ENCODE measurements around the gene GBGT1. TPM values are rescaled to one million over a fixed set of nuclear protein-coding genes. Genes with fewer than 3 reads are reported as not detected.
A peak's percentile ranks its signal among the peaks of the same experiment; 100 is the strongest.

Gene GBGT1
- total RNA-seq, 3 donors from 2014 or later (not counting 1 experiment from before 2014, with no cell fraction given): 1.4 to 2.2 (median 1.7) TPM

DNA sequence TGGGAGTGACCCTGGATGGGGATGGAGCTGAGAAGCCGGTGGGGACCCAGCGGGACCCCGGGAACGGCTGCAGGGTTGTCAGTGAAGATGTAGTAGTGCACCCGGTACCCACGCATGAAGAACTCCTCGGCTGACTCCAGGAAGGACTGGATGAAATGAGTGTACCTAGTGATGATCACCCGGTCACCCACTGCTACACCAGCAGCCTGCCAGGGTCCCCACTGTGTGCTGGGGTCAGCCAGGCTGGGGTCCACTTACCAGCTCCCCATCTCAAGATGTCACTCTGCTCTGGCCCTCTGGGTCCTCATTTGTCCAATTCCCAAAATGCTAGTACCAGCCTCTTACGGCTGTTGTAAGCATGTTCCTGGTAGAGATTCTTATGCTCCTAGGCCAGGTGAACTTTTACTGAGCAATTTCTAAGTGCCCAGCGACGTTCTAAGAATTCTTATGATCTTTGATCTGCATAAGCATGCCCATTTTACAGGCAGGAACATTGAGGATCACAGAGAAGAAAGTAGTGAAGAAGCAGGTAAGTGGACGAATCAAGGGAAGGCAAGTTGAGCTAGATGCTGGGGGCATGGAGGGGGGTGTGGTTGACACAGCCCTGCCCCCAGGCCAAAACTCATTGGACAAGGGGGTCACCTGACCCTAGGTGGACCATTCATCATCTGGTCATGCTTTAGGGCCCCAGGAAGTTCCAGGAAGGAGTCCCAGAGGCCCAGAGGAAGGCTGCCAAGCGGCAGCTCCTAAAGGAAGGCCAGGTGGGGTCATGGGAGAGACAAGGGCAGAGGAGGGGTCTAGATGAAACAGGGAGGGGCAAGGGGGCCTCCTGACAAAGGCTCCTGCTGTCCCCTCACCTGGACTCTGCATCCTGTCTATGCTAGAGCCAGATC, 9.4 kb downstream of the GBGT1 start:
- H3K4me1 ChIP-seq (ENCODE audit: control insufficient read depth, insufficient read depth, low read length): peaks cover 8% of the 10 kb centered on the region
- no peak overlapping the region for H3K27ac ChIP-seq (ENCODE audit: low read length)
- DNase-seq (no peak), ATAC-seq (no peak)
- no peak overlapping the region for H3K27ac Mint-ChIP-seq
- H3K27me3 Mint-ChIP-seq (ENCODE audit: low read depth in 2 of 2): peaks cover 0 to 9% of the 10 kb centered on the region in 2 donors
- H3K36me3 ChIP-seq (ENCODE audit: control insufficient read depth, insufficient read depth, low read length): no peaks in the 10 kb centered on the region
- H3K4me1 Mint-ChIP-seq: peaks cover 0 to 8% of the 10 kb centered on the region in 2 donors
- H3K4me3 Mint-ChIP-seq: no peak overlapping the region
- H3K4me3 ChIP-seq (ENCODE audit: low read length): no peak overlapping the region
- intact Hi-C loops (cut with micrococcal nuclease): no loop called here
- H3K36me3 Mint-ChIP-seq: no peaks in the 10 kb centered on the region
- no peaks in the 10 kb centered on the region for H3K9me3 Mint-ChIP-seq
- H3K9me3 ChIP-seq (ENCODE audit: control insufficient read depth, insufficient read depth, low read length): no peaks in the 10 kb centered on the region
- TF ChIP-seq, protein P1, sequence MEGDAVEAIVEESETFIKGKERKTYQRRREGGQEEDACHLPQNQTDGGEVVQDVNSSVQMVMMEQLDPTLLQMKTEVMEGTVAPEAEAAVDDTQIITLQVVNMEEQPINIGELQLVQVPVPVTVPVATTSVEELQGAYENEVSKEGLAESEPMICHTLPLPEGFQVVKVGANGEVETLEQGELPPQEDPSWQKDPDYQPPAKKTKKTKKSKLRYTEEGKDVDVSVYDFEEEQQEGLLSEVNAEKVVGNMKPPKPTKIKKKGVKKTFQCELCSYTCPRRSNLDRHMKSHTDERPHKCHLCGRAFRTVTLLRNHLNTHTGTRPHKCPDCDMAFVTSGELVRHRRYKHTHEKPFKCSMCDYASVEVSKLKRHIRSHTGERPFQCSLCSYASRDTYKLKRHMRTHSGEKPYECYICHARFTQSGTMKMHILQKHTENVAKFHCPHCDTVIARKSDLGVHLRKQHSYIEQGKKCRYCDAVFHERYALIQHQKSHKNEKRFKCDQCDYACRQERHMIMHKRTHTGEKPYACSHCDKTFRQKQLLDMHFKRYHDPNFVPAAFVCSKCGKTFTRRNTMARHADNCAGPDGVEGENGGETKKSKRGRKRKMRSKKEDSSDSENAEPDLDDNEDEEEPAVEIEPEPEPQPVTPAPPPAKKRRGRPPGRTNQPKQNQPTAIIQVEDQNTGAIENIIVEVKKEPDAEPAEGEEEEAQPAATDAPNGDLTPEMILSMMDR (IDR thresholded peaks at IDR 0.05): no peak
- 94% methylated on average over 13 of the region's 13 CpGs for WGBS (ENCODE audit: insufficient coverage)
- no peaks in the 10 kb centered on the region for H3K27me3 ChIP-seq (ENCODE audit: control insufficient read depth, insufficient read depth, low read length)

- H3K4me1 Mint-ChIP-seq: peaks cover 2 to 11% of the 10 kb centered on the region in 2 donors
- no peak overlapping the region for H3K27ac Mint-ChIP-seq
- no peak overlapping the region for H3K4me3 Mint-ChIP-seq
- intact Hi-C loops (cut with micrococcal nuclease): no loop called here
- TF ChIP-seq, protein P1 (IDR thresholded peaks at IDR 0.05): no peak
- H3K4me1 ChIP-seq (ENCODE audit: control insufficient read depth, insufficient read depth, low read length): peaks cover 11% of the 10 kb centered on the region
- H3K9me3 Mint-ChIP-seq: no peaks in the 10 kb centered on the region
- H3K27me3 ChIP-seq (ENCODE audit: control insufficient read depth, insufficient read depth, low read length): no peaks in the 10 kb centered on the region
- H3K36me3 Mint-ChIP-seq: no peaks in the 10 kb centered on the region
- H3K27ac ChIP-seq (ENCODE audit: low read length): no peak overlapping the region
- H3K9me3 ChIP-seq (ENCODE audit: control insufficient read depth, insufficient read depth, low read length): no peaks in the 10 kb centered on the region
- 86% methylated on average over 36 of the region's 36 CpGs for WGBS (ENCODE audit: insufficient coverage)
- H3K4me3 ChIP-seq (ENCODE audit: low read length): no peak overlapping the region
- peaks cover 0 to 9% of the 10 kb centered on the region in 2 donors for H3K27me3 Mint-ChIP-seq (ENCODE audit: low read depth in 2 of 2)
- ATAC-seq (no peak), DNase-seq (no peak)
- H3K36me3 ChIP-seq (ENCODE audit: control insufficient read depth, insufficient read depth, low read length): no peaks in the 10 kb centered on the region
Observed at GRCh38 chr9:133153227-133154096, 10.3 kb downstream of the GBGT1 start.

DNA sequence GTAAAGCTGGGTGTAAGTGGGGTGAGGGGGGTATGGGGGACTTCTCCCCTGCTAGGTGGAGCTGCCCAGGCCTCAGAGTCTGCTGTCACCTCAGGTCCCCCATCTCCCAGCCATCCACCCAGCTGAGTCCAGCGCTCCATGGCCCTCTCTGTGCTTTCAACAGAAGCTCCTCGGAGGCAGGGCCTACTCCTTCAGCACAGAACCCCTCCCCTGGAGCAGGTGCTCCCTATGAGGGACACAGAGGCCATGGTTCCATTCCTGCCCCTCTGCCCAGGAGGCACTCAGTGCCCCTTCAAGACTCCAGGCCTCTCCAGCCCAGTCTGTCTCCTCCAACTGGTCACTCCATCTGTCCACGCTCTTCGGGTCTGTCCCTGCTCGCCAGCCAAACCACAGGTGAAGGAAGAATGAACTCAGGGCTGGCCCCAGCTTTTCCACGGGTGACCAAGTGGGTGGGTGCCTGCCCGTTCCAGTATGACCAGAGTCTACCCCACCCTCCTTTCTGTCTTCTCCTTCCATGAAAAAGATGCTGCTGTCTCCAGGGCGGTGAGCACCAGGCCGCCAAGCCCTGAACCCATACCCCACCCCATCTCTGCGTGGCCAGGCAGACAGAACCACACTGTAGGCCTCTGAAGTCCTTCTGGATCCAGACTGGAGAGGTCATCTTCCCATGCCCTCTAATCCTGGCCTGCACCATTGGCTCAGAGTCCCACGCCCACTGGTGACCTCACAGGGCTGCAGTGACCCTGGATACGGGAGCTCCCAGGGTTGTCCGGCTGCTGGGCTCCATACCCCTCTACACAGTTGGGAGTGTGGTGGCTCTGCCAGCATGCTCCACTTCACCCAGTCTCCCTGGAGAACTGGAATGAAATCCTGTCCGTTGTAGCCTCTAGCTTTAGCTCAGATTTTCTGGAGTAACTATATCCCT, 11.9 kb downstream of the GBGT1 start:
- peaks cover 27% of the 10 kb centered on the region for H3K4me1 ChIP-seq (ENCODE audit: control insufficient read depth, insufficient read depth, low read length)
- Mint-ChIP-seq H3K4me1 (peaks cover 13 to 26% of the 10 kb centered on the region in 2 donors), H3K27me3 (ENCODE audit: low read depth in 2 of 2) (peaks cover 0 to 4% of the 10 kb centered on the region in 2 donors), H3K4me3 (peak overlapping the region; percentile 6), H3K36me3 (no peaks in the 10 kb centered on the region), H3K9me3 (no peaks in the 10 kb centered on the region), H3K27ac (peak overlapping the region in 1 of 2 donors; percentile 58)
- no peak overlapping the region for H3K4me3 ChIP-seq (ENCODE audit: low read length)
- intact Hi-C loops (cut with micrococcal nuclease): no loop called here
- no peaks in the 10 kb centered on the region for H3K27me3 ChIP-seq (ENCODE audit: control insufficient read depth, insufficient read depth, low read length)
- no peaks in the 10 kb centered on the region for H3K36me3 ChIP-seq (ENCODE audit: control insufficient read depth, insufficient read depth, low read length)
- no peak overlapping the region for H3K27ac ChIP-seq (ENCODE audit: low read length)
- ATAC-seq (no peak), DNase-seq (no peak)
- 91% methylated on average over 14 of the region's 14 CpGs for WGBS (ENCODE audit: insufficient coverage)
- no peaks in the 10 kb centered on the region for H3K9me3 ChIP-seq (ENCODE audit: control insufficient read depth, insufficient read depth, low read length)
- TF ChIP-seq, protein P1 (IDR thresholded peaks at IDR 0.05): no peak

Data from natural killer cell (primary cell).